Measurements from ENCODE around the gene MROH7.

MROH7 gene

GRCh38 chr1:54757833-54758232 is 116.2 kb downstream of the MROH7 start:
- TF ChIP-seq POLR2A (IDR thresholded peaks at IDR 0.05; ENCODE audit: low read depth, low read length) = no peak
- FAIRE-seq (no peak), DNase-seq (ENCODE audit: insufficient read length, low spot score) (no peak)

GRCh38 chr1:54758678-54759348 is 117.2 kb downstream of the MROH7 start:
- no peak for DNase-seq (ENCODE audit: insufficient read length, low spot score)
- no peak for FAIRE-seq
- no peak for TF ChIP-seq POLR2A (IDR thresholded peaks at IDR 0.05; ENCODE audit: low read depth, low read length)

Data from H54 (cell line).